ENCODE measurements around the gene TOGARAM2.

DNA sequence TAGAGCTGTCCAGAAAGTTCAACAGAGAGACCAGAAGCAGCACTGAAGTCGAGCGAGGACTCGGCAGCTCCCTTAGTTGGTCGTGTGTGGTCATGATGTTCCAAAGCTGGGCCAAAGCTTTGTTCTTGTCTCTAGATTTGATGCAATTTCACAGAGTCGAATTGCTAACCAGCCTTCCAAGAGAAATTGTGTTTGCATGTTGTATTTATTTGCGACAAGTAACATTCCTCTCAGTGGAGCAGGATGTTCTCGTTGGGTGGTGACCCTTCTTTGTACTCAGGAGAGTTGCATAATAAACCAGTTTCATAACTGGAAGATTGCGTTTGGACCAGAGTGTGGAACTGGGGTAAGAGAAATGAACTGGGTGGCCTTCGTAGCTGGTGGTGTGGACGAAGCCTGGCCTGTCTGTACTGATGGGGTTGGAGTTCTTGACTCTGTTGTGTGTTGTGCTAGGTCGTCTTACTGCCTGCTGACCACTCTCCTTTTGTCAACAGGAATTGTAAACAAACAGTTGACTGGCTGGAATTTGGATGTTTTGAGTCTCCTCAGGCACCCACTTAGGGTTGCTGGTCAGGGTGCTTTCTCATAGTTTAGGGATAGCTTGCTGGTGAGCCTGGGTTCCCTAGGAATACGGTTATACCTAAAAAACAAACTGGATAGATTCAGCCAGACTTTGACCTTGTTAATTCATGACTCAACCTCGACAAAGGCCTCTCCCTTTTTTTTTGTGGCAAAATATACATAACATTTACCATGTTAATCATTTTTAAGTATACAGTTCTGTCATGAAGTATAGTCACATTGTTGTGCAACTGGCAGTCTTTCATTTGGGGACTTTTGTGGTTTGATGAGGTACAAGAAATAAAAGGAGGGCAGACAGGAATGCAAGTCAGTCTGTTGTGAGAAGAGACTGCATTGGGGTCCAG is 28.9 kb upstream of the TOGARAM2 start:
- TF ChIP-seq LEF1 (IDR thresholded peaks at IDR 0.05; ENCODE audit: borderline replicate concordance) (no peak), ARNT (IDR thresholded peaks at IDR 0.05) (no peak), NFRKB (IDR thresholded peaks at IDR 0.05) (no peak), FOXK2 (IDR thresholded peaks at IDR 0.05) (no peak), SP1 (IDR thresholded peaks at IDR 0.05) (no peak), CTBP1 (IDR thresholded peaks at IDR 0.05; ENCODE audit: borderline replicate concordance) (no peak), BHLHE40 (IDR thresholded peaks at IDR 0.05; ENCODE audit: borderline replicate concordance) (no peak), TARDBP (IDR thresholded peaks at IDR 0.05) (no peak), FOXM1 (IDR thresholded peaks at IDR 0.05; ENCODE audit: borderline replicate concordance) (no peak), HDGF (IDR thresholded peaks at IDR 0.05; ENCODE audit: borderline replicate concordance) (no peak)
- TF ChIP-seq, protein P1, sequence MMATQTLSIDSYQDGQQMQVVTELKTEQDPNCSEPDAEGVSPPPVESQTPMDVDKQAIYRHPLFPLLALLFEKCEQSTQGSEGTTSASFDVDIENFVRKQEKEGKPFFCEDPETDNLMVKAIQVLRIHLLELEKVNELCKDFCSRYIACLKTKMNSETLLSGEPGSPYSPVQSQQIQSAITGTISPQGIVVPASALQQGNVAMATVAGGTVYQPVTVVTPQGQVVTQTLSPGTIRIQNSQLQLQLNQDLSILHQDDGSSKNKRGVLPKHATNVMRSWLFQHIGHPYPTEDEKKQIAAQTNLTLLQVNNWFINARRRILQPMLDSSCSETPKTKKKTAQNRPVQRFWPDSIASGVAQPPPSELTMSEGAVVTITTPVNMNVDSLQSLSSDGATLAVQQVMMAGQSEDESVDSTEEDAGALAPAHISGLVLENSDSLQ (IDR thresholded peaks at IDR 0.05), result no peak

All from HEK293T (cell line).